ENCODE results near the gene IP6K1.
"Not testable (repeated sequence)": the region's sequence is repeated elsewhere in the genome, so short reads cannot be mapped to it uniquely, and the experiment has no call there.

IP6K1 gene

DNA sequence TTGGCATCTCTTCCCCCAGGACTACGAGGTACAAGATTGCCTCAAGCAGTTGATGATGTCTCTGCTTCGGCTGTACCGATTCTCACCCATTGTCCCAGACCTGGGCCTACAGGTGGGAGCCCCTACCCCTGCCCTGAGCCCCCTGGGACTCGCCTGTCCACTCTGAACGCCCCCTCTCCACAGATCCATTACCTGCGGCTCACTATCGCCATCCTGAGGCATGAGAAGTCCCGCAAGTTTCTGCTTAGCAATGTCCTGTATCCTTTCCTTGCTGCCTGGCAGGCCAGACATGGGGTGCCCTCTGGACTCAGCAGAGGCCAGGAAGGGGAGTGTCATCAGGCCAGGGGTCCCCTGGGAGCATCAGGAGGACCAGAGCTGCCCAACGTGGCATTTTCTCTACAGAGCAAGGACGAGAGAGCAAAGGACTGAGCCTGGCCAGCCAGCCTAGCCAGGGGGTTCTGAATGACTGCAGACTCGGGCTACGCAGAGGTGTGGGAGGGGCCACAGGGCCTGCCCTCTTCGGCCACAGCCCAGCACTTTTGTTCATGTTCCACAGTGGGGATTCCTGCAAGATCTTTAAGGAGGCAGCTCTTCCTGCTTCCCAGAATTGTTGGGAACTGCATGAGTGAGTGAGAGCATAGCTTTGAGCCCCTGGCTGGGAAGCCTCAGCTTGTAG is 85.8 kb downstream of the IP6K1 start:
- no peaks in the 10 kb centered on the region for H3K4me1 ChIP-seq (ENCODE audit: control insufficient read depth, low read depth, low read length)
- peak; percentile 30 for DNase-seq
- no peak overlapping the region for H3K27ac ChIP-seq (ENCODE audit: low read depth, low read length)
- H3K36me3 ChIP-seq (ENCODE audit: control insufficient read depth, insufficient read depth, low read length): peaks cover 3% of the 10 kb centered on the region
- no peak overlapping the region for H3K23ac ChIP-seq (ENCODE audit: low read length)
- H2BK5ac ChIP-seq (ENCODE audit: low read length): no peak overlapping the region
- H3K79me1 ChIP-seq (ENCODE audit: low read length): no peaks in the 10 kb centered on the region
- WGBS (ENCODE audit: extremely low coverage, insufficient coverage, low lambda C conversion rate): no CpG with 5 or more reads among the region's 13 CpGs
- H3K4ac ChIP-seq (ENCODE audit: low read depth, low read length): no peak overlapping the region
- no peak overlapping the region for H4K8ac ChIP-seq (ENCODE audit: low read depth, low read length)
- H3K79me2 ChIP-seq (ENCODE audit: control insufficient read depth, insufficient read depth, low read length): no peaks in the 10 kb centered on the region
- H3K4me2 ChIP-seq (ENCODE audit: low read length): no peak overlapping the region
- H4K5ac ChIP-seq (ENCODE audit: low read length): no peak overlapping the region
- no peak overlapping the region for H3K18ac ChIP-seq (ENCODE audit: low read length)
- H3K27me3 ChIP-seq (ENCODE audit: insufficient read depth, low read length, poor library complexity): no peaks in the 10 kb centered on the region
- no peak overlapping the region for H3K9ac ChIP-seq (ENCODE audit: low read length)
- no peak overlapping the region for H2BK120ac ChIP-seq (ENCODE audit: low read depth, low read length)
- H2AK5ac ChIP-seq (ENCODE audit: low read length): no peak overlapping the region
- no peak overlapping the region for H3K4me3 ChIP-seq (ENCODE audit: low read length)
- H3K56ac ChIP-seq (ENCODE audit: low read length): no peak overlapping the region
- H2BK15ac ChIP-seq (replicated peaks; ENCODE audit: low read depth): no peak overlapping the region

DNA sequence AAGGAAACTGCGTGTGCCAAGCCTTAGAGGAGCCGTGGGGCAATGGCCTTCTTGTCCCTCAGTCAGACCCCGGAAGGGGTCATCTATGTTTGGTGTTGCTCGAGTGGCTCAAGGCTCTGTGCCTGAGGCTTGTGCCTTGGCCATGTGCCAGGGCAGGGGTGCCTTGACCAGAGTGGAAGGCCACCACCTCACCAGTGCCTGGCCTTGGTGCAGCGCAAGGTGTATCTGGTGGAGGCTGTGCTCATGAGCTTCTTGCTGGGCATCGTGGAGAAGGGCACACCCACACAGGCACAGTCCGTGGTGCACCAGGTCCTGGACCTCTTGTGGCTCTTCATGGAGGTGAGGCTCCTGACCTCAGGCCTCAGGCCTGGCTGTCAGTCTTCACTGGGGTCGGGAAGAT is 86.3 kb downstream of the IP6K1 start:
- Histone ChIP-seq H4K8ac (ENCODE audit: low read depth, low read length) (no peak overlapping the region), H3K79me1 (ENCODE audit: low read length) (no peaks in the 10 kb centered on the region), H3K4ac (ENCODE audit: low read depth, low read length) (no peak overlapping the region), H2AK5ac (ENCODE audit: low read length) (no peak overlapping the region), H2BK120ac (ENCODE audit: low read depth, low read length) (no peak overlapping the region), H3K9ac (ENCODE audit: low read length) (no peak overlapping the region), H4K5ac (ENCODE audit: low read length) (no peak overlapping the region), H3K27me3 (ENCODE audit: insufficient read depth, low read length, poor library complexity) (no peaks in the 10 kb centered on the region), H2BK15ac (replicated peaks; ENCODE audit: low read depth) (no peak overlapping the region), H3K4me3 (ENCODE audit: low read length) (no peak overlapping the region), H3K23ac (ENCODE audit: low read length) (no peak overlapping the region), H3K4me2 (ENCODE audit: low read length) (no peak overlapping the region), H3K36me3 (ENCODE audit: control insufficient read depth, insufficient read depth, low read length) (peaks cover 3% of the 10 kb centered on the region), H3K18ac (ENCODE audit: low read length) (no peak overlapping the region), H3K79me2 (ENCODE audit: control insufficient read depth, insufficient read depth, low read length) (no peaks in the 10 kb centered on the region), H3K27ac (ENCODE audit: low read depth, low read length) (no peak overlapping the region), H3K56ac (ENCODE audit: low read length) (no peak overlapping the region), H2BK5ac (ENCODE audit: low read length) (no peak overlapping the region), H3K4me1 (ENCODE audit: control insufficient read depth, low read depth, low read length) (no peaks in the 10 kb centered on the region)
- no peak for DNase-seq
- no CpG with 5 or more reads among the region's 8 CpGs for WGBS (ENCODE audit: extremely low coverage, insufficient coverage, low lambda C conversion rate)

DNA sequence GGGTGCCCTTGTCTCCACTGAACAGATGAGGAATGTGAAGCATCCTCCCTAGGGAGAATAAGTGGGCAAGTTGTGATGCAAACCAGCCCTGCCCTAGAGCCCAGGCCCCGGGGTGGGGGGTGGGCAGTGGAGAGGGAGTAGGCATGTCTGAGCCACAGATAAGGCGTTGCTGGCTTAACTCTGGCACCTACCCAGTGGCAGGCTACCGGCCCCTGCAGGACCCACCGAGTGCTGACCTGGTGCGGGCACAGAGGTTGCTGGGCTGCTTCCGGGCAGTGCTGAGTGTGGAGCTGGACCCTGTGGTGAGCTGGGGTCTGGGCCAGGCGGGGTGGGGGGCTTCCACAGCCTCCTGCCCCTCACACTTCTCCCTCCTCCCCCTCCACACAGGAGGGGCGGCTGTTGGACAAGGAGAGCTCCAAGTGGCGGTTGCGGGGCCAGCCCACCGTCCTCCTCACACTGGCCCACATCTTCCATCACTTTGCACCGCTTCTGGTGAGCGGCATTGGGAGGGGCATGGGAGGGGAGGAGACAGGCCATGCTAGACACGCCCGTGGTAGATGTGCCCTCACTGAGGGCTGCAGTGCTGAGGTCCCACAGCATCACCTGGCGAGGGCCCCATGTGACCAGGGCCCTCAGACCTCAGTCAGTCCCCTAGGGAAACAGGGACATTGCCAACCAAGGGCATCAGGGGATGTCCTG is 86.9 kb downstream of the IP6K1 start:
- H3K4me3 ChIP-seq (ENCODE audit: low read length): no peak overlapping the region
- no peak overlapping the region for H2BK5ac ChIP-seq (ENCODE audit: low read length)
- no peaks in the 10 kb centered on the region for H3K27me3 ChIP-seq (ENCODE audit: insufficient read depth, low read length, poor library complexity)
- H4K5ac ChIP-seq (ENCODE audit: low read length): no peak overlapping the region
- H3K9ac ChIP-seq (ENCODE audit: low read length): no peak overlapping the region
- no peak overlapping the region for H3K23ac ChIP-seq (ENCODE audit: low read length)
- no peak overlapping the region for H3K56ac ChIP-seq (ENCODE audit: low read length)
- no peak overlapping the region for H2AK5ac ChIP-seq (ENCODE audit: low read length)
- H2BK120ac ChIP-seq (ENCODE audit: low read depth, low read length): no peak overlapping the region
- no peak overlapping the region for H3K18ac ChIP-seq (ENCODE audit: low read length)
- WGBS (ENCODE audit: extremely low coverage, insufficient coverage, low lambda C conversion rate): no CpG with 5 or more reads among the region's 16 CpGs
- no peak overlapping the region for H3K4me2 ChIP-seq (ENCODE audit: low read length)
- DNase-seq: no peak
- H4K8ac ChIP-seq (ENCODE audit: low read depth, low read length): no peak overlapping the region
- no peak overlapping the region for H2BK15ac ChIP-seq (replicated peaks; ENCODE audit: low read depth)
- no peak overlapping the region for H3K27ac ChIP-seq (ENCODE audit: low read depth, low read length)
- no peak overlapping the region for H3K4ac ChIP-seq (ENCODE audit: low read depth, low read length)
- no peaks in the 10 kb centered on the region for H3K79me2 ChIP-seq (ENCODE audit: control insufficient read depth, insufficient read depth, low read length)
- H3K36me3 ChIP-seq (ENCODE audit: control insufficient read depth, insufficient read depth, low read length): peaks cover 3% of the 10 kb centered on the region
- H3K79me1 ChIP-seq (ENCODE audit: low read length): no peaks in the 10 kb centered on the region
- no peaks in the 10 kb centered on the region for H3K4me1 ChIP-seq (ENCODE audit: control insufficient read depth, low read depth, low read length)

DNA sequence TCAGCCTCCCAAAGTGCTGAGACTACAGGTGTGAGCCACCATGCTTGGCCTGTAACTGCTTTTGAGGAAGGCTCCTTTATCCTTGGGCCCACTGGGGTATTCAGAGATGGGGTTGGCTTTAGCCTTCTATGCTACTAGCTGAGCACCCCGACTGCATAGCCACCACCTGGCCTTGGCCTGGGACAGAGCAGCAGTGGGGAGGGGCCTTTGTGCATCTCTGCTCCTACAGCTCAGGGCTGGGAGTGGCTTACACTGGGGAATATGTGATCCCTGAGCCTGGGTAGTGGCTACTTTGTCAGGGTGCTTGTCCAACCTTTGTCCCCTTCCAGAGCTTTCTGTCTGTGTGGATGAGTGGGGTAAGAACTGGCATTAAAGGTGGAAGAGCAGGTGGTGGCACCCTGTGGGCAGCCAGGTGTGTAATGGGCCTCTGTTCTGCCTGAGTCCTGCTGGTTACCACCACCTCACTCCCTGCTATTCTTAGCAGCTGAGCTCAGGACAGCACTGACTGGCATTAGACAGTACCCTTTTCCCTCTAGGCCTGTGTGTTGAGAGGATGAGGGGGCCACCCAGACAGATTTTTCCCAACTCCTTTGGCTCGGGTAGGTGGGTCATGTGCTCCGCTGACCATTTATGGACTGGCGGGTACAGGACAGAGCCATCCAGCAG is 90.9 kb downstream of the IP6K1 start:
- WGBS (ENCODE audit: extremely low coverage, insufficient coverage, low lambda C conversion rate): no CpG with 5 or more reads among the region's 4 CpGs
- not testable (repeated sequence) for H2BK5ac ChIP-seq (ENCODE audit: low read length); H2BK120ac ChIP-seq (ENCODE audit: low read depth, low read length); H2BK15ac ChIP-seq (replicated peaks; ENCODE audit: low read depth); H3K79me2 ChIP-seq (ENCODE audit: control insufficient read depth, insufficient read depth, low read length); H2AK5ac ChIP-seq (ENCODE audit: low read length); H3K4me3 ChIP-seq (ENCODE audit: low read length); H3K27me3 ChIP-seq (ENCODE audit: insufficient read depth, low read length, poor library complexity); H3K4ac ChIP-seq (ENCODE audit: low read depth, low read length); H4K5ac ChIP-seq (ENCODE audit: low read length); H4K8ac ChIP-seq (ENCODE audit: low read depth, low read length); DNase-seq; H3K27ac ChIP-seq (ENCODE audit: low read depth, low read length); H3K18ac ChIP-seq (ENCODE audit: low read length); H3K79me1 ChIP-seq (ENCODE audit: low read length); H3K23ac ChIP-seq (ENCODE audit: low read length); H3K36me3 ChIP-seq (ENCODE audit: control insufficient read depth, insufficient read depth, low read length); H3K56ac ChIP-seq (ENCODE audit: low read length); H3K4me1 ChIP-seq (ENCODE audit: control insufficient read depth, low read depth, low read length); H3K4me2 ChIP-seq (ENCODE audit: low read length); H3K9ac ChIP-seq (ENCODE audit: low read length)

DNA sequence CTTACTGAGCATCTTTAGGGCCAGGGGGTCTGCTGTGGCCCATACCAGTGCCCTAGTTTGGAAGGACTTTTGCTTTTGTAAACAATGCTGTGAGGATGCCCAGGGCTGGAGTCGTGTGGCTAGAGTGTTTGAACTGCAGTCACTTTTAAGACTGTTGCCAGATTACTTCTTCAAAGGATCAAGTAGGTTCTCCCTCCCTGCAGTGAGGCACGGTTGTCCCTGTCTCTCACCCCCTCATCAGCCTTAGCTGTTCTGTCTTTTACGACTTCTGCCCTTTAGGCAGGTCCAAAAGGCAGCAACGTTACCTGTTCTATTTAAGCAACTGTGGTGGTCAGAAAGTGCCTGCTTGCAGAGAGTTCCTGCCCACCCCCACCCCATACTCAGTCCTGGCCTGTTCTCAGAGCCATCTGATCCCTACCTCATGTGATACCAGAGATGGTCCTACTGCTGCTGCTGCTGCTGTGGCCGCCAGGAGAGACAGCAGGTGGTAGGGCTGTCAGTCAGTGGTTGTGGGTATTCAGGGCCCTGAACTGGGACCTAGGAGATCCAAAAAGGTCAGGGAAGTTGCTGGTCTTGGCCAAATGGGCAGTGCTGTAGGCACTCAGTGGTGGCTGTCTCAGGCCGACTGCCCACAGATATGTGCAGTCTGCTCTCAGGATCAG is 91.8 kb downstream of the IP6K1 start:
- not testable (repeated sequence) for H3K18ac ChIP-seq (ENCODE audit: low read length); H3K79me1 ChIP-seq (ENCODE audit: low read length); H3K27ac ChIP-seq (ENCODE audit: low read depth, low read length); H3K79me2 ChIP-seq (ENCODE audit: control insufficient read depth, insufficient read depth, low read length); H2BK15ac ChIP-seq (replicated peaks; ENCODE audit: low read depth); H3K4ac ChIP-seq (ENCODE audit: low read depth, low read length); H2AK5ac ChIP-seq (ENCODE audit: low read length); H3K36me3 ChIP-seq (ENCODE audit: control insufficient read depth, insufficient read depth, low read length); H4K5ac ChIP-seq (ENCODE audit: low read length); H3K4me2 ChIP-seq (ENCODE audit: low read length); H3K4me3 ChIP-seq (ENCODE audit: low read length); H2BK120ac ChIP-seq (ENCODE audit: low read depth, low read length); H3K23ac ChIP-seq (ENCODE audit: low read length); H3K9ac ChIP-seq (ENCODE audit: low read length); H2BK5ac ChIP-seq (ENCODE audit: low read length); H3K27me3 ChIP-seq (ENCODE audit: insufficient read depth, low read length, poor library complexity); H3K56ac ChIP-seq (ENCODE audit: low read length); H3K4me1 ChIP-seq (ENCODE audit: control insufficient read depth, low read depth, low read length); H4K8ac ChIP-seq (ENCODE audit: low read depth, low read length)
- DNase-seq: peak; percentile 67
- WGBS (ENCODE audit: extremely low coverage, insufficient coverage, low lambda C conversion rate): no CpG with 5 or more reads among the region's 6 CpGs
